Forelimb muscle (tissue), 1 donor: ENCODE results near the gene PJA2. TPM values are rescaled to one million over a fixed set of nuclear protein-coding genes. Genes with fewer than 3 reads are reported as not detected.
"Not testable (repeated sequence)": the region's sequence is repeated elsewhere in the genome, so short reads cannot be mapped to it uniquely, and the experiment has no call there.

Experiments used
- DNase-seq: peaks from one replicate; pipeline ENCODE4 v3.0.0-alpha.2; 2013; ENCODE audit warnings: low read depth
- polyA plus RNA-seq: library from polyadenylated mRNA; unstranded; fragments of 120-200 nt; gene quantifications from one replicate; pipeline ENCODE4 v1.2.1, GENCODE V29; 2013; ENCODE audit not compliant: insufficient read length

The PJA2 gene, protein sequence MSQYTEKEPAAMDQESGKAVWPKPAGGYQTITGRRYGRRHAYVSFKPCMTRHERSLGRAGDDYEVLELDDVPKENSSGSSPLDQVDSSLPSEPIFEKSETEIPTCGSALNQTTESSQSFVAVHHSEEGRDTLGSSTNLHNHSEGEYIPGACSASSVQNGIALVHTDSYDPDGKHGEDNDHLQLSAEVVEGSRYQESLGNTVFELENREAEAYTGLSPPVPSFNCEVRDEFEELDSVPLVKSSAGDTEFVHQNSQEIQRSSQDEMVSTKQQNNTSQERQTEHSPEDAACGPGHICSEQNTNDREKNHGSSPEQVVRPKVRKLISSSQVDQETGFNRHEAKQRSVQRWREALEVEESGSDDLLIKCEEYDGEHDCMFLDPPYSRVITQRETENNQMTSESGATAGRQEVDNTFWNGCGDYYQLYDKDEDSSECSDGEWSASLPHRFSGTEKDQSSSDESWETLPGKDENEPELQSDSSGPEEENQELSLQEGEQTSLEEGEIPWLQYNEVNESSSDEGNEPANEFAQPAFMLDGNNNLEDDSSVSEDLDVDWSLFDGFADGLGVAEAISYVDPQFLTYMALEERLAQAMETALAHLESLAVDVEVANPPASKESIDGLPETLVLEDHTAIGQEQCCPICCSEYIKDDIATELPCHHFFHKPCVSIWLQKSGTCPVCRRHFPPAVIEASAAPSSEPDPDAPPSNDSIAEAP
- polyA plus RNA-seq: 120 TPM

DNA sequence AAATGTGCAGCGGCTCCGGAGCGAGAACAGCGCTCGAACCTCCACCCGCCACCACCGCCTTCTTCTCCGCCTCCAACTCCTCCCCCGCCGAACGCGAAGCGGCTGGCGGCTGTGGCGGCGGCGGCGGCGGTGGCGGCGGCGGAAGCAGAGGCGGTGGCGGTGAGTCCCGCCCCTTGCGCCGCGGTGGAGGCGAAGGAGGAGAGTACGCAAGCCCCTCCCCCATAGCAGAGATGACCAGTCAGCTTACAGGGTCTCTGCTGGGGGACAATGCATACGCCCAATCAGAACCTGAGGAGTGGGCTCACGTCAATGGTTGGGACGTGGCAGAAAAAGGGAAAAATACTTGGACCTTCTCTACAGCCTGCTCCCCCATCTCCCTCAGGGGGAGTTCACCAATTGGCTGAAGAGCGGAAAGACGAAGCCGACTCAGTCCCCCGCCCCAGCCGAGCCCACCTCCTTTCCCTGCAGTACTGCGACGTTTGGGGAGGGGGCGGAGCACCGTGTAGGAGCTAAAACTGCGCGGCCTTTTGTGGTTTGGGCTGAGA, at the start of gene PJA2:
Gene PJA2 (minus strand): TSS at position 131 of the 545 bp plus-strand sequence. CDS start 26,541 bp downstream, outside the sequence.
- peak; percentile 100 for DNase-seq

- DNase-seq: no peak
Measured at GRCh38 chr5:109455598-109456096, 45.9 kb upstream of the PJA2 start.

DNA sequence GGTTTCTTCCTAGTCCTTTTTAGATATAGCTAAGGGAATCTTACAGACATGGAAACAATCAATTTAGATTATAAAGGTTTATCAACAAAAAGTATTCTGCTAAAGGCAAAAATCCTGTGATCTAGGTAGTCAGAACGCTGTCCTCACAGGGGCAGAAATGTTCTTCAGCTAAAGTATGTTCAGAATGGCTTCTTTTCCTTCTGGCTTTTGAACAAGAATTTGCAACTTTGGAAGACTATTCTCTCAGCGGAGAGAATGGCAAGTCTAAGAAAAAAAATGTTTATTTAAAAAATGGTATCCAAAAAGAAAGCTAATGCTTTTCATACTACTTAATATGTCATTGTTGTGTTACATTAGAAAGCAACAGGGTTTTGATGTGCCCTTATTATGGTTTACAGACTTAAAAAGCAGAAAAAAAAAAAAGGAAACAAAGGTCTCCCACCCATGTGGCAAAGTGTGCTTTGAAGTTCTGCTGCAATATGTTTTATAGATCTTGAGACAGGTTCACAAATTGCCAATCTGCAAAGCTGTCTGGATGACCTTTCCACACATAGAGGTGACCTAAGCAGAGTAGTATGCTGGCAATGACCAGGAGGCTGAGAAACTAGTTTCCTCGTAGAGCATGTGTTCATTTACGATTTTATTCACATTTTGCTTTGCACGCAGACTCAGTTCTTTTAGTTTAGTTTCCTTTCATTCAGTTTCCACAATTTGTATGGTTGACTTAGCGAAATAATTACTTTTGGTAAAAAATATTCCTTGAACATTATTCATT, 45.1 kb upstream of the PJA2 start:
- DNase-seq: no peak

DNA sequence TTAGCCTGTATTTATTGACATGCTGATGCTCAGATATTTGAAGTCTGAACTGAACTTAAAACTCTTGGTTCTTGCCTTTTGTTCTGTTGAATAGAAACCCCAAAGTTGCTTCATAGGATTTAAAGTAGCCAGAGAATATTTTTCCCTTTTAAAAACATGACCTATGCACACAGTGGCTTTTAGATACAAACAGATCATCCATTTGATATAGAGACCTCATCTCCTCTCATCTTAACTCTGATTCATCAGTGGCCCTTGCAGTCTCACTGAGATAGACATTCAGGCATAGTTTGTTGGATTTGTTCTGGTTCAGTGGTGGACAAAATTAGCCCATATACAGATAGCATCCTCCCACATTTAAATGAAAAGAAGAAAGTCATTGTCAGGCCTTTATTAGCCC, 43.5 kb upstream of the PJA2 start:
- DNase-seq: no peak

GRCh38 chr5:109452661-109453060, 42.9 kb upstream of the PJA2 start:
- no peak for DNase-seq

GRCh38 chr5:109451146-109451545, 41.4 kb upstream of the PJA2 start:
- DNase-seq: no peak

DNA sequence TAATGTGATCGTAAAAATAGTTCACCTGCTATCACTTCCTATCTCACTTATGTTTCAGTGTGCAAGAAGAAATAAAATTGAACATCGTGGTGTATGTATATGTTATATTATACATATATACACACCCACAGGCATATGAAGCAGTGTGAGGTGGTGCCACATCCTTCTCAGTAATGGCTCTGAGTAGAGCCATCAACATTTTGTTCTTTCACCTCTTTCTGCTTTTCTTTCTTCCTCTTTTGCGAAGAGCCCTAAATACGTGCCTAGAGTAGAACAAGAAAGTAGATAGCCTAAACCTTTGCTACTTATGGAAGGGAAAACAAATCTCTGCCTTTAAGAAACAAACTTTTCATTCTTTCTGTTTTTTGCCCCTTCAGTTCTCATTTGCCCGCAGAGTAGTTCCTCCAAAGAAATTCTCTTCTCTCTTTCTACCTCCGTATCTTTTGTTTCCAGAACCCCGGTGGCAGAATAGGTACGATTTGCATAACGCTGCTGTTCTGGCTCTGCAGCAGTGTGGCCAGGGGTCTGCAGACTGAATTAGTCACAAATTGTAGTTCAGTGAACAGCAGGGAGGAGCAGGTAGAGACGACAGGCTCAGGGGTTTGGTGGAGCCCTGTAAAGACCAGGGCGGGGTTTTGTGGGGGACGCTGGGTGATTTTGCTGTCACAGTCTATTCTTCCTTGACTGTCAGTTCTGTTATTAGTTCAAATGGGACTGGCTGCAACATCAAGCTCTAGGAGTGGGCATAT, 40.5 kb upstream of the PJA2 start:
- no peak for DNase-seq

- DNase-seq: no peak
Measured at GRCh38 chr5:109448838-109449237, 39.1 kb upstream of the PJA2 start.

DNA sequence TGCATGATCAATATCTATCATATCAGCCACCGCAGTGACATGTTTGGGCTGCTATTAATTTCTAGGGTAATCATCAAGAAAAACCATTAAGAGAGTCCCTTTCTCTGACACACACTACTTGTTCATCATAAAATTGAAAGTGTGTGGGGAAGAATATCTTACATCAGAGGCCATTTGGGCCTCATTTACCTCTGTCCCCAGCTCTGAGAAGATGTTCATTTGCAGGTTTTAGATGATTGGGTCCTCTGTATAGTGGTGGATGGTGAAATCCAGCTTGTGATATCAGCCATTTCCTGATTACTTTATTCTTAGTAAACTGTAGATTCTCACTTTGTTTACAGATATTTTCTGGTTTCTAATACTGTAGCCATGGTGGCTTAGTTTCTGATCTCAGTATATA, 29.8 kb upstream of the PJA2 start:
- DNase-seq: no peak

- no peak for DNase-seq
Measured at GRCh38 chr5:109426075-109426474, 16.3 kb upstream of the PJA2 start.

- DNase-seq: not testable (repeated sequence)
Measured at GRCh38 chr5:109425521-109425920, 15.7 kb upstream of the PJA2 start.

DNA sequence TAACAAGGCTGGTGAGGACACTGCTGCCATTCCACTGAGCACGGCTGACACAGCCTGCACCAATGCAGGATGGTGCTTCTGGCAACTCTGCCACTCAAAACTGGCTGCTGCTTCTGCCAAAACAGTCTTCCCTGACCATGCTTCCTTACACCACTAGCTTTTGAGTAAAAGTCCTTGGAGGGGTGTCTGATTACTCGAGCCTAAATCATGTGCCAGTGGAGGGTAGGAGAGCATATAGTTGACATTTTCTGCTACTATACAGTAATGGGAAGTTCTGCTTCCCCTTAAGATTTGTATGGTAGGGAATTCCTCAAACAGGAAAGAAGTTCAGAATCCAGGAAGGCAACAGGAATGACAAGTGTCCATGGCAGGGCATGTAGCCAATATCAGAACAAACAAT, 12.2 kb upstream of the PJA2 start:
- no peak for DNase-seq

- no peak for DNase-seq
Measured at GRCh38 chr5:109418712-109419352, 9.1 kb upstream of the PJA2 start.

GRCh38 chr5:109416882-109417281, 7.1 kb upstream of the PJA2 start:
- DNase-seq: no peak

DNA sequence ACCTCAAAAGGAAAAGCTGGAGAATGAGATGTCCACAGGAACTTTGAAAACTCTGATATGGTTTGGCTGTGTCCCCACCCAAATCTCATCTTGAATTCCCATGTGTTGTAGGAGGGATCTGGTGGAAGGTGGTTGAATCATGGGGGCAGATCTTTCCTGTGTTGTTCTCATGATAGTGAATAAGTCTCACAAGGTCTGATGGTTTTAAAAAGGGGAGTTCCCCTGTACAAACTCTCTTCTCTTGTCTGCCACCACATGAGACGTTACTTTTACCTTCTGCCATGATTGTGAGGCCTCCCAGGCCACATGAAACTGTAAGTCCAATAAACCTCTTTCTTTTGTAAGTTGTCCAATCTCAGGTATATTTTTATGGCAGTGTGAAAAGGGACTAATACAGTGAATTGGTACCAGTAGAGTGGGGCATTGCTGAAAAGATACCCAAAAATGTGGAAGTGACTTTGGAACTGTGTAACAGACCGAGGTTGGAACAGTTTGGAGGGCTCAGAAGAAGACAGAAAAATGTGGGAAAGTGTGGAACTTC, 4.2 kb upstream of the PJA2 start:
- not testable (repeated sequence) for DNase-seq

DNA sequence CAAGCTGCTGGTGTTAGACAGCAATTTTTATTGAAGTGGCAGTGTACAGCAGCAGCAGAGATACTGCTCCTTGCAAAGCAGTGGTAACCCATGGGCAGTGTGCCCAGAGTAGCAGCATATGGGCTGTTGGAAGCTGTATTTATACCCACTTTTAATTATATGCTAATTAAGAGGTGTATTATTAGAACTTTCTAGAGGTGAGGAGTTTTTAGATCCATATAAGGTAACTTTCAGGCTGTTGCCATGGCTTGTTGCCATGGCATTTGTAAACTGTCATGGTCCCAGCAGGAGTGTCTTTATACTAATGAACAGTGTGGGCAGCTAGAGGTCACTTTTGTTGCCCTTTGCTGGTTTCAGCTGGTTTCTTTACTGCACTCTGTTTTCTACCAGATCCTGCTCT, 3.7 kb upstream of the PJA2 start:
- no peak for DNase-seq

GRCh38 chr5:109412981-109413402, 3.2 kb upstream of the PJA2 start:
- no peak for DNase-seq

DNA sequence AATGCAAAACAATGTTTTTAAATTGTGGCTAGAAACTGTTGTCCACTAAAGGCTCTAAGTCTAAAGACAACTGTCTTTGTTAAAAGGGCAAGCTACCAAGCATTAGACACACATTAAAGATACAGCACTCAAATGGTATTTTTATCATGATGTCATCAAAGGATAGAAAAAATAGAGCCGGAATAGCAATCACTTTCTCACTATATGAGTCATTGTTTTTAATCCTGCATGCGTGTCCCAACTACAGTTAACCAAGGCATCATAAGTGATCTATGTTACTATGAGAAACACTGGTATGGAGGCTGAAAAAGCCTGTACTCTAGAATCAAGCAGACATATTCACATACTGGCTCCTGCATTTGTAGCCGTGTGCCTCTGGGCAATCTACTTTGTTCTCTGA, 1.9 kb upstream of the PJA2 start:
- DNase-seq: no peak

DNA sequence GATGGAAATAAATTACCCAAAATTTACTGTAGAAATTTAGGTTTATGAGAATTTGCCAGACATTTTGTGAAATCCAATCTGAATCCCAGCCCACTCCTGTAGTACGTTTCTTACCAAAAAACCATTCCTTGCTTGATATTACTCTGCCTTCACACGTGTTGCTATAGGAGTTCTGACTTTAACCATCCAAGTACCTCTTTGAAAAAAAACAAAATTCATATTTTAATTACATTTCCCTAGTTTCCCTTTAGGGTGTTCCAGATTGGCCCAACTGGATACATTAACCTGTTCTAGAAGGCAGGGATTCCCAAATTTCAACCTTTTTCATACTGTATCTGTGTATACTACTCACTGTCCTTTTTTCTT, 1.4 kb upstream of the PJA2 start:
- no peak for DNase-seq

DNA sequence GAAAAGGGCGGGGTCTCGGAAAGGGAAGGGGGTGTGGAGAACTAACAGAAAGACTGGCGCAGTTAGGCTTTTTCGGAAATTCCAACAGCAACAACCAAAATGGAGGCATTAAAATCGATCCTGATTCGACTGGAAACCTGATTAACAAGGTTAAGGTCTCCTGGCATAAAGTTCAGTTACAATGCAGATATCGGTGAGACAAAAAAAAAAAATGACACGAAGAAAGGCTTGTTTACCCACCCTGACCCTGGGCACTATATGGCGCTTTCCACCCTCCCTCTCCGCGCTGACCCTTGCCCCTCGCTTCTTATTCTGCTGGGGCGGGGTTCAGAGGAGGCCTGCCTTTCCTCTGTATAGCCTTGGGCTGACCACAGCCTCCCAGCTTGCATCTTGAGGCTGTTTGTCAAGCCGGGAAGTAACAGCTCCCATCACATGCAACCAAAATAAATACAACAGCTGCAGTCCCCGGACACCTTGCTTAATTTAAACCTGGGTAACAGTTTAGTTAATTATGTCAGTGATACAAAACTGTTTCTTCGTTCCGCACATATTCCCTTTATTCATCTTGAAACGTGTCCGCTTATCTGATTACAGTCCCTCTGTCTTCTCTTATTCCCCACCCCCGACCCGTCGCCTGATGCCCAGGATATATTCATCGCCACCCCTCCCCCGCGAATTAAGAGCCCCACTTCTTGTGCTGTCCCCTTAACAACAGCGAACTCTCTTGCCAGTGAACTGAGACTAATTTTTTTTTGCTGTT, 795 bp upstream of the PJA2 start:
- no peak for DNase-seq
